Umbilical cord (tissue), 2 donors: ENCODE data around the gene TAF4. TPM values are rescaled to one million over a fixed set of nuclear protein-coding genes. Genes with fewer than 3 reads are reported as not detected.
"Not testable (repeated sequence)": the region's sequence is repeated elsewhere in the genome, so short reads cannot be mapped to it uniquely, and the experiment has no call there.

Source experiments
- DNase-seq: peaks from one replicate; pipeline ENCODE4 v3.0.0-alpha.2; 2015; ENCODE audit warnings: low spot score
- total RNA-seq: library from RNA; depleted of rRNA; stranded (reverse); fragments of >200 nt; gene quantifications from one replicate; pipeline ENCODE4 v1.2.3, GENCODE V29; 2014; ENCODE audit warnings: low replicate concordance; ENCODE audit not compliant: insufficient read depth

Gene TAF4
- total RNA-seq, 1 donor from 2014 or later: 16.4 TPM

DNA sequence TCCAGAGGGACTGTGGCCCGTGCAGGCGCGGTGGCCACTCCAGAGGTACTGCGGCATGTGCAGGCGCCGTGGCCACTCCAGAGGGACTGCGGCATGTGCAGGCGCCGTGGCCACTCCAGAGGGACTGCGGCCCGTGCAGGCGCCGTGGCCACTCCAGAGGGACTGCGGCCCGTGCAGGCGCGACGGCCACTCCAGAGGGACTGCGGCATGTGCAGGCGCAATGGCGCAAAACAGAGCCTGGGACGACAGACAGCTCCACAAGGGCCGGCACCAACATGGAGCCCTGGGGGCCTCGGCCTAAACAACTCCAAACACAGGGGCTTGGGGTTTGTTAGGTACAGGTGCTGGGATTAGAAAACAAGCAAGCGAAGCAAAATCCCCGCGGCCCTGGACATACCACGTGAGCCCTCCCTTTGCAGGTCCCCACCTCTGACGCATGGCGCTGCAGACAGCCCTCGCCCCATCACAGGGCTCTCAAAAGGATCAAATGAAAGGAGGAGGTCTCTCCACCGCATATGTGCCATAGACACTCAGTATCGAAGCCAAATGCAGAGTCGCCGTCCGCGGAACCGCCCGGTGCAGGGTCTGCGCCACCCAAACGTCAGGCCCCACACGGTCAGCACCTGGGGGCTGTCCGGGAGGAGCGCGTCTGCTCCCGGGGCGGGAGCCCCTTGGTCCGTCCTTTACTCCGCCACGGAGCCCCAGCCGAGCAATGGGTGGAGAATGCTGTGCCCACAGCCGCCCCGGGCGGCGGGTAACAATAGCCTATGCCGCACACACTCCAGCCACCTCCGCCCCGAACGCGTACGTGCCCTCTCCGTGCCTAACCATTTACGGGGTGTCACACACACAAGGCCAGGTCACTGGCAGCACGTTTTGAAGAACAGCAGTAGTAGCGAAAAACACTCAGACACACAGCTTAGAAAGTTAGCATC, 85.7 kb downstream of the TAF4 start:
- DNase-seq: no peak

DNA sequence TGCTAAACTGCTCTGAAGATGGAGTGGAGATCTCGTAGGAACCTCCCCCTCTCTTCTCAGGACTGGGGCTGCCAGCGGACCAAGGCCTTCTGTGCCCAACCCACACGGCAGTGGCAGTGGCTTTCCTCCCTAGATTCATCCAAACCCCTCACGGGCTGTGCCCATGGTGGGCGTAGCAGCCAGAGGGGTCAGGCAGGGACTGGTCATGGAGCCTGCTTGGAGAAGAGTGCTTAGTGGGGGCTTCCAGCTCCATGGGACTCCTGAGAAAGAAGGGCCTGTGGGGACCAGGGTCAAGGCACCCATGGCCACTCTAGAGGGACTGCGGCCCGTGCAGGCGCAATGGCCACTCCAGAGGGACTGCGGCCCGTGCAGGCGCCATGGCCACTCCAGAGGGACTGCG, 86.6 kb downstream of the TAF4 start:
- no peak for DNase-seq

DNA sequence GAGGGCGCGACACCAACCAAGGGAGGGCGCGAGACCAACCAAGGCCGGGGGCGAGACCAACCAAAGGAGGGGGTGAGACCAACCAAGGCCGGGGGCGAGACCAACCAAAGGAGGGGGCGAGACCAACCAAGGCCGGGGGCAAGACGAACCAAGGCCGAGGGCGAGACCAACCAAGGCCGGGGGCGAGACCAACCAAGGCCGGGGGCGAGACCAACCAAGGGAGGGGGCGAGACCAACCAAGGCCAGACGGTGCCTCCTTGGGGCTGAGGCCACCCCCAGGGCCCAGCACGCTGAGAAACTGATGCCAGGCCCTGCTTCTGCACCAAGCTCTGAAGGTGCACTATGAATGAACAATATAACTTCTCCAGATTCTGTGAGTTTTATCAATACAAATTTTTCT, 87.2 kb downstream of the TAF4 start:
- DNase-seq: no peak

DNA sequence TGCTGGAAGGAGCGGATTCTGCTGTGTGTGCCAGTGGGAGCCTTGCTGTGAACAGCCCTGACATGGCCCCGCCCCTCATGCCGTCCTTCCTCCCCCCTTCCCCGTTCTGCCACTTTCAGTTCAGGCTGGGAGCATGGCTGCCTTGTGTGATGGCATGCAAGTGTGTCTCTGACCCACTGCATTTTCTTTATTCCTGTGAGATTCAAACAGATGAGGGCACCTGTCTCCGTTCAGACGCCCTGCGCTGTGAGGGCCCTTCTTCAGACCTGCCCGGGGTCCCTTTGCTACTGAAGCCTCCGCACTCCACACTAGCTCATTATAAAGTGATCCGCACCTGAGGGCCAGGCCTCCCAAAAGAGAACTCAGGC, 88.3 kb downstream of the TAF4 start:
- no peak for DNase-seq

DNA sequence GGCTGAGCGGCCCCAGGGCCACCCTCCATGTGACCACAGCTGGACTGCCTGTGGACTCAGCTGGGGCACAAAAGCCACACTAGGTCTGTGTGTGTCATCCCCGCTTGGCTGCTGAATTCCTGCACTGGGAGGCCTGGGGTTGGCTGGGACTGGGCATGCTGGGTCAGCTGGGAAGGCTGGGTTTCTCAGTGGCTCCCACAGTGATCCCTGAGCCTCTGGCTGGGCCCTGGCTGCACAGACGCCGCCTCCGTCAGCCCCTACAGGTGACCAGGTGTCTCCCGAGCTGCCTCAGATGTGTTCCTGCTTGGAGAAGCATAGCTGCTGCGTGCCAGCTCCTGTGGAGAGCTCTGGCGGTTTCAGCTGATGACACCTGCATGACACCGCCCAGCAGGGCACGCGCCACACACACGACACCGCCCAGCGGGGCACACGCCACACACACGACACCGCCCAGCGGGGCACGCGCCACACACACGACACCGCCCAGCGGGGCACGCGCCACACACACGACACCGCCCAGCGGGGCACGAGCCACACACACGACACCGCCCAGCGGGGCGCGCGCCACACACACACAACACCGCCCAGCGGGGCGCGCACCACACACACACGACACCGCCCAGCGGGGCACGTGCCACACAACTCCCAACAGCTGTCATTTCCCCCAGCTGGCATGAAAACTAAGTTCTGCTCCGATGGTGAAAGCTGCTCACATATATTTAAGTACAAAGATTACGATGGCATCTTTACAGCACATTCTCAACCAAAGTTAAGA, 88.8 kb downstream of the TAF4 start:
- no peak for DNase-seq

DNA sequence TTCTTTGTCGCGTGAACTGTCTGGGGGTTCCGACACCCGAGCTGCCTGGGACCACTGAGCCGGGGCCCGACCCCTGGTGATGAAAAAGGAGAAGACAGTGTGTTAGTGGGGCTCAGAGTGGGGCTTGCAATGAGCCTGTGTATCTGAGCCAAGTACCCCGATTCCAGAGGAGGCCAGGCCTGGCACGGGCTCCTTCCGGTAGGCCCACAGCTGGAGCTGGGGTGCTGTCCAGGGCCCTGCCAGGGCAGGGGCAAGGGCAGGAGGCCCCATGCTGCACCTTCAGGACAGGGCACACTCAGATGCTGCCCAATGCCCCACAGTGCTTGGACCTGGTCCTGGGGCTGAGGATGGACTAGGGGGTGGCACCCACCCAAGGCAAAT, 89.4 kb downstream of the TAF4 start:
- DNase-seq: no peak

DNA sequence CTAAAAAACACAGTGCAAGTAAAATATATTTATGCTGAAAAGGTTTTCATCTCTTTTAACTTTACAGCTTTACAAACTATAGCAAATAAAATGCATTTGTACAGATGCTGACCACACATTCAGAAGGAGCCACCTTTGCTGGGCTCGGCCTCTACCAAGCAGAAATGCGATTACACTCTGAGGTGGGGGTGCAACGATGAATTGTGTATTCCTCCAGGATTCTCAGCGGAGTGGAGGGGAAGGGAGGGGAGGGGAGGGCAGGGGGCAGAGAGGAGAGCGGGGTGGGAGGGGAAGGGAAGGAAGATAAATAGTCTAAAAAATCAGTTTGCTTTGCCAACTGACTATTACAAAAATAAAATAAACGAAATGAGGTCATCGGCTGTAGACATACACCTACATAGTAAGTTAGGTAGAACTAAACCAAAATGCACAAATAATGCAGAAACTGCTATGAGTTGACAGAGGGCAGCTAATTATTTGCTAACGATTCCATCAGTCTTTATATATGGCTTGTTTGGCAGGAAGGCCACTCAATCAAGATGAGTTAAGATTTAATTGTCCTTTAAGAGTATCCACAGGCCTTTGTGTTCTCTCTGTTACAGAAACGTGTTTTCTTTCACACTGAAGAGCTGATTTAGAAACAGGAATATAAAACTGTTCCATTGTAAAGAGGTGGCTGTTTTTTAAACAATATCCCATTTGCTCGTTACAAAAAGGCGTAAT, 90.1 kb downstream of the TAF4 start:
- DNase-seq: no peak

DNA sequence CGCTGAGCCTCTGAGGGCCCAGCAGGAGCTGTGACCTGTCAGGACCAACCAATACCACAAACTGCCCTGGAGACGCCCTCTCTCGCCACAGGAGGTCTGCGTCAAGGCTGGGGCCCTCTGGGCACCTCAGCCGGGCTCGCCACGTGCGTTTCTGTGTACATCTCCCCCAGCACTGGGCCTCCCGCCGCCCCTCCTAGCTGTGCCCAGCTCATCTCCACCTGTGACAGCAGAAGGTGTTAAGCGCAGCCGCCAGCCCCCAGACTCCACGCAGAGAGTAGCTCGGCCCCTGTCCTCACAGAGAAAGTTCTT, 91.4 kb downstream of the TAF4 start:
- DNase-seq: no peak

DNA sequence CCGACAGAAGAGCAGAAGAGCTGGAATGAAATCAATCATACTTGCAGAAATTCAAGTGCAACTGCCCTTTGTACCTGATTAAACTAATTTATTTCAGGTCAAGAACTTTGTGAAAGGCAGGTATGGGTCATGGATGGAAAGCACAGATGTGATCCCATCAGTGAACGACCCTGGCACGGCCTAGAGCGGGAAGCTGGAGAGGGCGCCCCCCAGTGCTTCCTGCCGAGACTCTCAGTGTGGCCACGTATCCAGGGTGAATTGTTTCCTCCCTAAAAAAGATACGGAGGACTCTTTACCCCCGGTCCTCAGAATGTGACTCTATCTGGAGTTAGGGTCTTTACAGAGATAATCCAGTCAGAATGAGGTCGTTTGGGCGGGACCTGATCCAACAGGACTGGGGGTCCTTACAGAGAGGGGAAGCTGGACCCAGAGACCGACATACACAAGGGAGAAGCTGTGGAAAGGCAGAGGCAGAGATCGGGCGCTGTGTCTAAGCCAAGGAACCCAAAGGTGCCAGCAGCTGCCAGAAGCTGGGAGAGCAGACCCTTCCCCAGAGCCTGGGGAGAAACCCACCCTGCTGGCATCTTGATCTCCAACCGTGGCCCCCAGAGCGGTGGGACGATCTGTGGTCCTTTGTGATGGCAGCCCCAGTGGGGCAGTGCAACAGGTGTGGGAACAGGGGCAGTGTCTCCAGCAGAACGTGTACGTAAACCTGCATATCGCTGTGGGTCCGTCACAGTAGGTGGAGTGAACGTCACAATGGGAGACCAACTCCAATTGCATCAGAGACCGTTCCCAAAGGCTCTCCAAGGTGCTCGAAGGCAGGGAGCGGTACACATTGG, 91.9 kb downstream of the TAF4 start:
- DNase-seq: no peak

DNA sequence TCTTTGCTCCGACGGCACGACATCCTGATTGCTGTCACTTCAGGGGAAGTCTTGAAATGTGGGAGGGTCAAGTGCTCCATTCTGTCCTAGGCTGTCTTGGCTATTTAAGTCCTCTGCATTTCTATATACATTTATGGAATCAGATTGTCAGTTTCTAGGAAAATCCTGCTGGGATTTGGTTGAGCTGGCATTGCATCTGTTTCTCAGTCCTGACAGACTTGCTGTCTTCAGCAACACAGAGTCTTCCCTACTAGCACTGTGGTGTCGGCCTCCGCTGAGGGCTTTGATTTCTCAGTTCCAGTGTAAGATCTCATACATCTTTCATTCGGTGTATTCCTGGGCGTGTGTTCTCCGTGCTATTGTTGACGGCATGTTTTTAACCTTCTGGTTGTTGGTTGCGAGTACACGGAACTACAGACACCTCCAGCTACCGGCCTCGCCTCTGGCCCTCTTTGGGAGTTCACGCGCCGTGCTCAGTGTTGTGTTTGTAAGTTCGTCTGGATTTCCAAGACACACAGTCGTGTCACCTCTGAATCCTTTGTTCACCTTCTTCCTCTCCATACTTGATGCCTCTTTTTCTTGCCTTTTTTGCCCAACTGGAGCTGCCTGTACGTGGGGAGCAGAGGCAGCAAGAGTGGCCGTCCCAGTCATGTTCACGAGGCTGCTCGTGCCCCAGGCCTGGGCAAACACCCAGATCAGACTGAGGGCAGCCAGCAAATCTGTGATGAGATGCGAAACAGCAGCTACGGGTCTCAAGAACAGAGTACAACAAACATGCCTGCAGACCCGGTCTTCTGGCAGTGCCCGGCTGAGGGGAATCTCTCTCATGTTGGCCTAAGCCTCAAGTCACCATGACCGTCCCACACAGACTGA, 92.8 kb downstream of the TAF4 start:
- DNase-seq: no peak

DNA sequence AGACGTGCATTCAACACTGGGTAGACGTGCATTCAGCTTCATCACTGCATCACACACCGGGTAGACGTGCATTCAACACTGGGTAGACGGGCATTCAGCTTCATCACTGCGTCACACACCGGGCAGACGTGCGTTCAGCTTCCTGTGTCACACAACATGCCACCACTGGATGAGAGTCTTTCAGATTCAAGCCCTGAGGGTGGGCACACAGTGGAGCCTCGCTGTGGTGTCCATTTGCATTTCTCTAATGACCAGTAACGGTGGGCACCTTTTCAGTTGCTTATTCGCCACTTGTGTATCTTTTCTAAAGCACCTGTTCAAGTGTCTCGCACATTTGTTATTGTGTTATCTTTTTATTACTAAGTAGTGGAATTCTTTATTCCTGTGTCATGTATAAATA, 94.1 kb downstream of the TAF4 start:
- DNase-seq: not testable (repeated sequence)

DNA sequence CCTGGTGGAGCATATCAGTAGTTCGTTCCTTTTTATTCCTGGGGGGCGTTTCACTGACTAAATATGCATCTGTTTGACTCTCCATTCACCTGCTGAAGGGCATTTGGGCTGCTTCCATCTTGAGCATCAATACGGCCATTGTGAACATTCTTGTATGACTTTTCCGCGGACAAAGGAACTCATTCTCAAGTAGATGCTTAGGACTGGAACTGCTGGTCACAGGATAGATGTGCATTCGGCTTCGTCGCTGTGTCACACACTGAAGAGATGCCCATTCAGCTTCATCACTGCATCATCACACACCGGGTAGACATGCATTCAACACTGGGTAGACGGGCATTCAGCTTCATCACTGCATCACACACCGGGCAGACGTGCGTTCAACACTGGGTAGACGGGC, 95.3 kb downstream of the TAF4 start:
- no peak for DNase-seq

DNA sequence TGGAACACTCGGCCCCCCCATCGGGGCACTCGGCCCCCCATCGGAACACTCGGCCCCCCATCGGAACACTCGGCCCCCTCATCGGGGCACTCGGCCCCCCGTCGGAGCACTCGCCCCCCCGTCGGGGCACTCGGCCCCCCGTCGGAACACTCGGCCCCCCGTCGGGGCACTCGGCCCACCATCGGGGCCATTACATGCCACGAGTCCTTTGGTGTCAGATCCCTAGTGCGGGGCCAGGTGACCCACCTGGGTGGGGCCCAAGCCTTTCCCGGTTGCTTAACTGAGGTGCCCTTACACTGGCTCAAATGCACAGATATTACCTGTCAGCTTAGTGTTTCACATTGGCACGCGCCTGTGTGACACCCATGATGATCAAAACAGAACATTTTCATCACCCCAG, 95.9 kb downstream of the TAF4 start:
- no peak for DNase-seq

DNA sequence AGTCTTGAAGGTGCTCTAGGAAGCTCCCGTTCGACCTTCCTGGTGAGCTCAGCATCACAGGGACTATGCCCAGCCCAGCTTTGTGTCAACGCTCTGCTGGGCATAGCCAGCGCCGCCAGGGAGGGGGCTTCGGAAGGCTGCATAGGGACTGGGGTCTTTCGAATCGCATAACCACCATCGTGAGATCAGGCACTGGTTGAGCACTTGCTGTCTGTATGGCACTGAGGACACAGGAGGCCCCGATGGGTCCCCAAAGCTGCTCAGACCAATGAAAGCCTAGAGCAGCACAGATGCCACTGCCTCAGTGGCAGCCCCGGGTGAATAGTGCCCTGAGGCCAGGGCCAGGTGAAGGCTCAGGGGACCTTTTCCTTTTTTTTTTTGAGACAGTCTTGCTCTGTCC, 96.7 kb downstream of the TAF4 start:
- DNase-seq: no peak

DNA sequence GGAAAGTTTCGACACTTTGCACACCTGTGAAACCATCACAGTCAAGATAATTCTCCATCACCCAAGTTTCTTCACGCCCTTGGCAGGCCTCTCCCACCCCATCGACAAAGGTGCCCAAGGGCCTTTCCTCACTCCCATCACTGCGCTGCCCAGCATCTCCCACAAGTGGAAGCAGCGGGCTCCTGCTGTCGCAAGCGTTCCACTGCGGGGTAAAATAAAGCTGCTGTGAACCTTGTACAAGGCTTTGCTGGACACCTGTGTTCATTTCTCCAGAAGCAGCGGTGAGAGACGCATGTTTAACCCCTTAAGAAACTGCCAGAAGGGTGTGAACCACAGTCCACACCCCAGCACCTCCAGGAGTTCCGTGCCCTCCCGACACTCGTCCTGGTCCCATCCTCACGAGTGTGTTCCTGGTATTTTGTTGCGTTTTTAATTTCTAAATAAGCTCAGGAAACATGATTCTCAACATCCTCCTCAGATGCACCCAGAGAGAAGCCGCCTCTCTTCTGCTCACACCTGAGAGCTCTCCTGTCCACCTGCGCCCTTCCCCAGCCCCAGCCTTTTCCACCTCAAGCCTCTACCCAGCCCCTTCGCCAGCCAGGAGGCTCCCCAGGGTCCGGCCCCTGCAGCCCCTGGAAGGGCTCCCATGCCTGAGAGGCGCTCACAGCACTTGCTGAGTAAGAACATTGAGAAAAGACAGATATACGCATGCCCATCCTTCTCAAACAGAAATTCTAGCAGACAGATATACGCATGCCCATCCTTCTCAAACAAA, 97.5 kb downstream of the TAF4 start:
- no peak for DNase-seq

DNA sequence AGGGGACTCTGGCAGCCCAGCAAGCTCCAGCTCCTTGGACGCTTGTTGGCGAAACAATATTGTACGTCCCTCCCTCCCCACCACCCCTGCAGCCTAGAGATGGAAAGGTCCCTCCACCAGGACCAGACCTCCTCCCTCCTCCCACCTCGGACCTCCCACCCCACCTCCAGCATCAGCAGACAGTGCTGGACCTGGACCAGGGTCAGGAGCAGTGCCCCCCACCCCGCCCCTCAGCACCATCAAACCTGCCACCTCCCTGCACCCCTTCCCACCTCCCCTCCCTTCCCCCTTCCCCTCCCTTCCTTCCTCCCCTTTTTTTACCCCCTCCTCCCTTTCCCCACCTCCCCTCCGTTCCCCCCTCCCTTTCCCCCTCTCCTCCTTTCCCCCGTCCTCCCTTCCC, 98.4 kb downstream of the TAF4 start:
- no peak for DNase-seq

DNA sequence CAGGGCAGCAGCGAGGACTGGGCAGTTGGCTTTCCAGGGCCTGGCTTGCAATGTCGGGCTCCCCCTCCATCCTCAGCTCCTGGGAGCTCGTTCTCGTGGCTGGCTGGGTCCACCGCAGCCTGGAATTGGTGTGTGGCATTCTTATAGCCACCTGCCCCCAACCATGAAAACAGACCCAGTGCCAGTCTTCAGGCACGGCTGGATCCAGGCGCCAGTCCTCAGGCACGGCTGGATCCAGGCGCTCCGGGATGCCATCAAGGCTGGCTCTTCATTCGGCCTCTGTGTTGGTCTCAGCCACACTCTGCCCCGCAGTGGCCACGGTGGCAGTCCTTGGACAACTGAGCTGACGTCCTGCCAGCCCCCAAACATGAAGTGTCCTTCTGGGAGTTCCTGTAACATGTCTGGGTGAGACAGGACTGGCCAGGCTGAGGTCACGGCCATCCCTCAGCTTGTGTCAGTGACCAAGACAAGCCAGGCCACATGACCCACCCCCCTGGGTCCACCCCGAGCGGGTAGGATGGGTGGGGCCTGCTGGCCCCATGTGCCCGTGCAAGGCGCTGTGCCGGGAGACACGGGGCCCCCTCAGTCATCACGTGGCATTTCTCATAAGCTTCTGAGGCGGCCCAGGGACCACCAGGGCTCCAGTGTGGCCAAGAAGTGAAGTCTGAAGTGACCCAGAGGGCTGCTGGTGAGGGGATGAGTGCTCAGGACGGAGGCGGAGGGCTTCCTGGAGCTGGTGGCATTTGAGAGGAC, 99.0 kb downstream of the TAF4 start:
- DNase-seq: no peak

DNA sequence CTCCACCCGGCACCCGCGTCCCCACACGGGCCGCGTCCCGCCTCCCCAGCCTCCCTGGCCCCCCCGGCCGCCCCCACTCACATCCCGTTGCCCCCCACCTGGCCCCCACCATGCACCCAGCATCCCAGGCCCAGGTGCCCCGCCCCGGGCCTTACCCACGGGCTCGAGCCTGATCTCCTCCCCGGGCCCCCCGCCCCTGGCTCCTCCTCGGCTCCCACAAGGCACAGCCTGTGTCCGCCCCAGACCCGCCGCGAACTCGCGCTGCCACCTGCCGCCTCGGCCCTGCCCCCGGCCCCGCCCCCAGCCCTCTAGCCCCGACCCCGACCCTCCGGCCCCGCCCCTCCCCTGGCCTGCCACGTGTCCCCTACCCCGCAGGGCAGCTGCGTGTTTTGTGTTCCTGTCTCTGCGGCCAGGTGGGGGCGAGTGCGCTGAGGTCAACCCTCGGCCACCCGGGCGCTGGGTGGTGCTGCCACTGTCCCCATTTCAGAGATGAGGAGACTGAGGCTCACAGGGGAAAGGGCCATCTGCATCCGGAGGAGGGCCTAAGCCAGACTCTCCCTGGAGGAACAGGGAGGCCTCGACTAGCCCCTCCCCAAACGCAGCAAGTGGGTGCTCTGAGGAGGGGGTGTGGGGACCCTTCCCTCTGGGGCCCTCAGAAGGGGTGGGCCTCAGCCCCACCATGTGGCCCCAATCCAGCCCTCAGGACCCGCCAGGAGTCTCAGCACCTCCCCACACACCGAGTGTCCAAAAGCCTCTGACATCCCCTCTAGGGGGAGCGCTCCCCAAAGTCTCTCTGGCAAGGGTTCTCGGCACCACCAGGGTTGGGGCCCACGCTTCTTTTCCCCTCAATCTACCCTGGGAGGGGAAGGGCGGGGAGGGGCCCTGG, 99.8 kb downstream of the TAF4 start:
- no peak for DNase-seq
